NB4 (cell line): ENCODE data around the gene MGLL.

ENCODE experiments used
- CTCF ChIP-seq: IDR thresholded peaks from one replicate; pipeline ENCODE4 v1.5.1; 2012; ENCODE audit warnings: low read depth, low read length
- MAX ChIP-seq: IDR thresholded peaks from 2 replicates; pipeline ENCODE4 v1.6.1; 2011; ENCODE audit warnings: low read depth, low read length
- POLR2A ChIP-seq: IDR thresholded peaks from 2 replicates; pipeline ENCODE4 v1.6.1; 2011; ENCODE audit warnings: mild to moderate bottlenecking; ENCODE audit not compliant: insufficient read length; ENCODE audit errors: extremely low read depth

GRCh38 chr3:127798716-127799115 is 23.6 kb downstream of the MGLL start:
- TF ChIP-seq POLR2A (no peak), CTCF (no peak), MAX (no peak)
